Glutamatergic neuron (in vitro differentiated cells): Measurements from ENCODE around the gene KLRG1. TPM values are rescaled to one million over a fixed set of nuclear protein-coding genes. Genes with fewer than 3 reads are reported as not detected.

Experiments used
- DNase-seq: peaks from one replicate; pipeline ENCODE4 v3.0.0; 2022
- H3K27ac Mint-ChIP-seq: one replicate; pipeline ENCODE4 v1.8.0; 2020; ENCODE audit warnings: mild to moderate bottlenecking, mixed read lengths, inconsistent platforms; ENCODE audit not compliant: unreplicated experiment
- H3K27me3 Mint-ChIP-seq: one replicate; pipeline ENCODE4 v1.8.0; 2020; ENCODE audit warnings: mild to moderate bottlenecking, moderate library complexity, mixed read lengths, inconsistent platforms; ENCODE audit not compliant: unreplicated experiment
- H3K36me3 Mint-ChIP-seq: one replicate; pipeline ENCODE4 v1.8.0; 2020; ENCODE audit warnings: mild to moderate bottlenecking, mixed read lengths, inconsistent platforms; ENCODE audit not compliant: unreplicated experiment
- H3K4me1 Mint-ChIP-seq: one replicate; pipeline ENCODE4 v1.8.0; 2020; ENCODE audit warnings: mild to moderate bottlenecking, low read depth, mixed read lengths, inconsistent platforms; ENCODE audit not compliant: unreplicated experiment
- H3K4me3 Mint-ChIP-seq: one replicate; pipeline ENCODE4 v1.8.0; 2020; ENCODE audit warnings: mild to moderate bottlenecking, mixed read lengths, inconsistent platforms; ENCODE audit not compliant: unreplicated experiment
- H3K9me3 Mint-ChIP-seq: one replicate; pipeline ENCODE4 v1.8.0; 2020; ENCODE audit warnings: mild to moderate bottlenecking, moderate library complexity, mixed read lengths, inconsistent platforms; ENCODE audit not compliant: unreplicated experiment
- total RNA-seq: library from RNA; stranded (reverse); fragmentation: NEBNext Ultra II Directional; extraction: Animal tissue kit (Norgen Biotek cat#: 25700); gene quantifications from one replicate; pipeline ENCODE4 v1.2.1, GENCODE V29; 2021; ENCODE audit not compliant: unreplicated experiment
- TF ChIP-seq, protein P1 (sequence below): fragments of 200-600 bp; sonication (generic); IDR thresholded peaks from one replicate; pipeline ENCODE4 v1.5.0; 2021; ENCODE audit not compliant: partially characterized antibody, unreplicated experiment

Gene KLRG1
- total RNA-seq, 1 donor from 2014 or later: 5.2 TPM

DNA sequence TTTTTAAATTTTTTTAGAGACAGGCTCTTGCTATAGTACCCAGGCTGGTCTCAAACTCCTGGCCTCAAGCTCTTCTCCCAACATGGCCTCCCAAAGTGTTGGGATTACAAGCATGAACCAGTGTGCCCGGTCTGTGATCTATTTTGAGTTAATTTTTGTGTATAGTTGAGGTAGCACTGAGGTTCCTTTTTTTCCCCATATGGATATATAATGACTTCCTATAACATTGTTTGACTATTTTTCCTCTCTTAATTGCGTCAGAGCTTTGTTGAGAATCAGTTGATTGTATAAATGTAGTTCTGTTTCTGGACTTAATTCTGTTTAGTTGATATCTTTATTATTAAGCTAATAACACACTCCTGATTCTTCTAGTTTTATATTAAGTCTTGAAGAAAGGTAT lies 31.3 kb upstream of the KLRG1 start:
- no peak for DNase-seq
- TF ChIP-seq, protein P1, sequence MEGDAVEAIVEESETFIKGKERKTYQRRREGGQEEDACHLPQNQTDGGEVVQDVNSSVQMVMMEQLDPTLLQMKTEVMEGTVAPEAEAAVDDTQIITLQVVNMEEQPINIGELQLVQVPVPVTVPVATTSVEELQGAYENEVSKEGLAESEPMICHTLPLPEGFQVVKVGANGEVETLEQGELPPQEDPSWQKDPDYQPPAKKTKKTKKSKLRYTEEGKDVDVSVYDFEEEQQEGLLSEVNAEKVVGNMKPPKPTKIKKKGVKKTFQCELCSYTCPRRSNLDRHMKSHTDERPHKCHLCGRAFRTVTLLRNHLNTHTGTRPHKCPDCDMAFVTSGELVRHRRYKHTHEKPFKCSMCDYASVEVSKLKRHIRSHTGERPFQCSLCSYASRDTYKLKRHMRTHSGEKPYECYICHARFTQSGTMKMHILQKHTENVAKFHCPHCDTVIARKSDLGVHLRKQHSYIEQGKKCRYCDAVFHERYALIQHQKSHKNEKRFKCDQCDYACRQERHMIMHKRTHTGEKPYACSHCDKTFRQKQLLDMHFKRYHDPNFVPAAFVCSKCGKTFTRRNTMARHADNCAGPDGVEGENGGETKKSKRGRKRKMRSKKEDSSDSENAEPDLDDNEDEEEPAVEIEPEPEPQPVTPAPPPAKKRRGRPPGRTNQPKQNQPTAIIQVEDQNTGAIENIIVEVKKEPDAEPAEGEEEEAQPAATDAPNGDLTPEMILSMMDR: no peak
- no peak overlapping the region for H3K27ac Mint-ChIP-seq
- H3K27me3 Mint-ChIP-seq: peaks cover 2% of the 10 kb centered on the region
- H3K4me3 Mint-ChIP-seq: no peak overlapping the region
- H3K36me3 Mint-ChIP-seq: peaks cover 2% of the 10 kb centered on the region
- H3K9me3 Mint-ChIP-seq: peaks cover 2% of the 10 kb centered on the region
- H3K4me1 Mint-ChIP-seq: no peaks in the 10 kb centered on the region

DNA sequence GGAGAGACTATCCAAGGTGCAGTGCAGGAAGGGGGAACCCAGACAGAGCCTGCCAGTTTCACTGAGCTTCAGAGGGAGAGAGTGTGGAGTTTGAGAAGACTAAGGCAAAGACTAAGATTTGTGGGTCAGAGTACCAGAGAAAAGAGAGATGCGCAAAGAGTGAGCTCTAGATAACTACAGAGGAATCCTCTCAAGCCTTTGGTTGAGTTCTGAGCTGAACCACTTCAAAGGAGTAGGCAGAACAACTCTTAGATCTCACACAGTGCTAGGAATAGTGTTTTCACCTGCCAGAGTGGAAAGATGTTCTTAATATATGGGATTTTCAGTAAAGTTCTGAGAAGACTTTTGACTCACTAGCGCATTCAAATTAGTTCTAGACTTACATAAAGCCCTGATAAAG lies 29.2 kb upstream of the KLRG1 start:
- Mint-ChIP-seq H3K27ac (no peak overlapping the region), H3K4me3 (no peak overlapping the region), H3K36me3 (no peaks in the 10 kb centered on the region), H3K9me3 (peaks cover 3% of the 10 kb centered on the region), H3K4me1 (no peaks in the 10 kb centered on the region), H3K27me3 (peaks cover 2% of the 10 kb centered on the region)
- DNase-seq: no peak
- TF ChIP-seq, protein P1: no peak

DNA sequence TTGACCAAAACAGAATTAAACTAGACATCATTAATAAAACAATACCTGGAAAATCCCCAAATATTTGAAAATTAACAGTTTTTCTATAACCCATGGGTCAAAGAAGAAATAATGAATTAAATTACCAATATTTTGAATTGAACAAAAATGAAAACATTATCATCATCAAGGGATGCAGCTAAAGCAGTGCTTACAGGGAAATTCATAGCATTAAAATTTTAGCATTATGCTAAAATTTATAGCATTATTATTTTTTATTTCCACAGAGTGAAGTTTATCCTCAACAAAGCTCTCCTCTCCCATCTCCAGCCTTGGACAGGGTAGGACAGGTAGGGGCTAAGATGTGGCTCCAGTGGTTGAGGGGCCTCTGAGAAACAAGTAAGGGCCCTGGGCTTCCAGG lies 20.6 kb upstream of the KLRG1 start:
- Mint-ChIP-seq H3K36me3 (peaks cover 5% of the 10 kb centered on the region), H3K27ac (no peak overlapping the region), H3K4me3 (no peak overlapping the region), H3K4me1 (no peaks in the 10 kb centered on the region), H3K9me3 (peaks cover under 1% of the 10 kb centered on the region), H3K27me3 (no peaks in the 10 kb centered on the region)
- TF ChIP-seq, protein P1: no peak
- no peak for DNase-seq

DNA sequence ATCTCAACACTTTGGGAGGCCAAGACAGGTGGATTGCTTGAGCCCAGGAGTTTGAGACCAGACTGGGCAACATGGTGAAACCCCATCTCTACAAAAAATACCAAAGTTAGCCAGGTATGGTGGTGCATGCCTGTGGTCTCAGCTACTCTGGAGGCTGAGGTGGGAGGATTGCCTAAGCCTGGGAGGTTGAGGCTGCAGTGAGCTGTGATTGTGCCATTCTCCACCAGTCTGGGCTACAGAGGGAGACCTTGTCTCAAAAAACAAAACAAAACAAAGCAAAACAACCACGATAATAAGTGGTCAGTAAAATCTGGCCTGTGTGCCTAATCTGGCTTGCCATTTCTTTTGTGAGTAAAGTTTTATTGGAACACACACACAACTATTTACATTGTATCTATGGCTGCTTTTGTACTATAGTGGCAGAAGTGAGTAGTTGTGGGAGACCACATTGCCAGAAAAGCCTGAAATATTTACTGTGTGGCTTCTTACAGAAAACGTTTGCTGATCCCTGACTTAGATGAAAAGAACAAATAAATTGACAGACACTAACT lies 19.4 kb upstream of the KLRG1 start:
- DNase-seq: no peak
- Mint-ChIP-seq H3K36me3 (peaks cover 5% of the 10 kb centered on the region), H3K27ac (no peak overlapping the region), H3K4me1 (no peaks in the 10 kb centered on the region), H3K4me3 (no peak overlapping the region), H3K9me3 (no peaks in the 10 kb centered on the region), H3K27me3 (peaks cover 1% of the 10 kb centered on the region)
- TF ChIP-seq, protein P1: no peak

DNA sequence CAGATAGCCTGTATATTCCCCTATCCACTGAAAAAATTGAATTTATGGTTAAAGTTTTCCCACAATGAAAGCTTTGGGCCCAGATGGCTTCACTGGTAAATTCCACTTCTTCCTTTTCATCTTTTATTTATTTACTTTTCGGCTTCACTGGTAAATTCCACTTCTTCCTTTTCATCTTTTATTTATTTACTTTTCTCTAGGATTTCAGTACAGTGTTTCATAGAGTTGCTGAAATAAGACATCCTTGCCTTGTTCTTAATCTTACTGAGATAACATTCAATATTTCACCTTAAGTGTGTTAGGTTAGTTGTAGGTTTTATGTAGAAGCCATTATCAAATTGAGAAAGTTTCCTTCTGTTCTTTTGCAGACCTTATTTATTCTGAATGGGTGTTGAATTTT lies 18.9 kb upstream of the KLRG1 start:
- TF ChIP-seq, protein P1: no peak
- H3K4me1 Mint-ChIP-seq: no peaks in the 10 kb centered on the region
- H3K27me3 Mint-ChIP-seq: peaks cover 1% of the 10 kb centered on the region

More for the DNA sequence above, 18.9 kb upstream of the KLRG1 start:
- no peak overlapping the region for H3K27ac Mint-ChIP-seq
- no peak overlapping the region for H3K4me3 Mint-ChIP-seq
- peaks cover 5% of the 10 kb centered on the region for H3K36me3 Mint-ChIP-seq
- no peaks in the 10 kb centered on the region for H3K9me3 Mint-ChIP-seq
- no peak for DNase-seq
